ENCODE measurements around the gene RHOG. TPM values are rescaled to one million over a fixed set of nuclear protein-coding genes. Genes with fewer than 3 reads are reported as not detected.

The RHOG gene
- total RNA-seq, 1 experiment from 2014 or later: 33.6 TPM

DNA sequence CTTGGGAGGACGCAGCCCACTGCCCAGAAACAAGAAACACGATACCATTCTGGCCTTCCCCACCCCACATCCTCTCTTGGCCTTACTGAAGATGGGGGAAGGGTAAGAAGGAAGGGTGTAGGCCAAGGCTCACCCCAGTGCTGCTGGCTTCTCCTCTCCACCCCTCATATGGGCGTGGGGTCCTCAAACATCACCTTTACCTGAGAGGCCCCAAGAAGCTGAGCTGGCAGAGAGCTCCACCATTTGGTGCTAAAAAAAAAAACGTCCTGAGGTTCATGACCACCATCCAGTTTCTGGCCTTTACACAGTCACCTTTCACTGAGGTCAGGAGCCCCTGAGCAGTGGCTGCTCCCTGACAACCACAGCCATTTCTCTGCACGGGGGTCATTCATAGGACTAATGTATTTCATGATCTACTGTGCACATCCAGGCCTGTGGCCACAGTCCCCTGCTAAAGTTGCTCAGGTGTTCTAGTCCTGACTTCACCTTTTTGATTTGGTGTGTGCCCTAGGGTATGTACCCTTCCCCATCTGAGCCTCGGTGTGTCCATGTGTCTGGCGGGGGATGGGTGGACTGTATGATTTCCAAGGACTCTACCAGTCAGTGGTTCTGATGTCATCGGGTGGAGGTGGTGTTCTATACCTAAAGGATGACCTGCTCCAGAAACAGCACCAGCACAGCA lies 15.1 kb downstream of the RHOG start:
- DNase-seq (ENCODE audit: low spot score): no peak
- Mint-ChIP-seq H3K27me3 (ENCODE audit: low read depth) (no peaks in the 10 kb centered on the region), H3K9me3 (no peaks in the 10 kb centered on the region), H3K4me1 (peaks cover 41% of the 10 kb centered on the region), H3K4me3 (no peak overlapping the region), H3K36me3 (peaks cover 35% of the 10 kb centered on the region), H3K27ac (no peak overlapping the region)
- CTCF ChIA-PET: interaction anchor here (0.6 to 3.3 kb wide), 18 partner anchors 8 to 247 kb away, joined by 3 to 71 read pairs (median 4); partner anchors contain the start of genes PGAP2, RHOG and STIM1
- POLR2A ChIA-PET: interaction anchor here (0.5 to 1.0 kb wide), 2 partner anchors 15 to 668 kb away, joined by 3 to 4 read pairs; no protein-coding TSS in a partner anchor
- ATAC-seq: no peak
- TF ChIP-seq OVOL2 (CRISPR knock-in tag; IDR thresholded peaks at IDR 0.05; ENCODE audit: borderline replicate concordance): no peak
- no peak for TF ChIP-seq GABPB1 (CRISPR knock-in tag; IDR thresholded peaks at IDR 0.05)
- TF ChIP-seq RELA (CRISPR knock-in tag; IDR thresholded peaks at IDR 0.05; ENCODE audit: borderline replicate concordance): no peak
- TF ChIP-seq NFATC4 (CRISPR knock-in tag; IDR thresholded peaks at IDR 0.05): no peak
- TF ChIP-seq, protein P1, sequence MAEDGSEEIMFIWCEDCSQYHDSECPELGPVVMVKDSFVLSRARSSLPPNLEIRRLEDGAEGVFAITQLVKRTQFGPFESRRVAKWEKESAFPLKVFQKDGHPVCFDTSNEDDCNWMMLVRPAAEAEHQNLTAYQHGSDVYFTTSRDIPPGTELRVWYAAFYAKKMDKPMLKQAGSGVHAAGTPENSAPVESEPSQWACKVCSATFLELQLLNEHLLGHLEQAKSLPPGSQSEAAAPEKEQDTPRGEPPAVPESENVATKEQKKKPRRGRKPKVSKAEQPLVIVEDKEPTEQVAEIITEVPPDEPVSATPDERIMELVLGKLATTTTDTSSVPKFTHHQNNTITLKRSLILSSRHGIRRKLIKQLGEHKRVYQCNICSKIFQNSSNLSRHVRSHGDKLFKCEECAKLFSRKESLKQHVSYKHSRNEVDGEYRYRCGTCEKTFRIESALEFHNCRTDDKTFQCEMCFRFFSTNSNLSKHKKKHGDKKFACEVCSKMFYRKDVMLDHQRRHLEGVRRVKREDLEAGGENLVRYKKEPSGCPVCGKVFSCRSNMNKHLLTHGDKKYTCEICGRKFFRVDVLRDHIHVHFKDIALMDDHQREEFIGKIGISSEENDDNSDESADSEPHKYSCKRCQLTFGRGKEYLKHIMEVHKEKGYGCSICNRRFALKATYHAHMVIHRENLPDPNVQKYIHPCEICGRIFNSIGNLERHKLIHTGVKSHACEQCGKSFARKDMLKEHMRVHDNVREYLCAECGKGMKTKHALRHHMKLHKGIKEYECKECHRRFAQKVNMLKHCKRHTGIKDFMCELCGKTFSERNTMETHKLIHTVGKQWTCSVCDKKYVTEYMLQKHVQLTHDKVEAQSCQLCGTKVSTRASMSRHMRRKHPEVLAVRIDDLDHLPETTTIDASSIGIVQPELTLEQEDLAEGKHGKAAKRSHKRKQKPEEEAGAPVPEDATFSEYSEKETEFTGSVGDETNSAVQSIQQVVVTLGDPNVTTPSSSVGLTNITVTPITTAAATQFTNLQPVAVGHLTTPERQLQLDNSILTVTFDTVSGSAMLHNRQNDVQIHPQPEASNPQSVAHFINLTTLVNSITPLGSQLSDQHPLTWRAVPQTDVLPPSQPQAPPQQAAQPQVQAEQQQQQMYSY (CRISPR knock-in tag; IDR thresholded peaks at IDR 0.05): no peak

DNA sequence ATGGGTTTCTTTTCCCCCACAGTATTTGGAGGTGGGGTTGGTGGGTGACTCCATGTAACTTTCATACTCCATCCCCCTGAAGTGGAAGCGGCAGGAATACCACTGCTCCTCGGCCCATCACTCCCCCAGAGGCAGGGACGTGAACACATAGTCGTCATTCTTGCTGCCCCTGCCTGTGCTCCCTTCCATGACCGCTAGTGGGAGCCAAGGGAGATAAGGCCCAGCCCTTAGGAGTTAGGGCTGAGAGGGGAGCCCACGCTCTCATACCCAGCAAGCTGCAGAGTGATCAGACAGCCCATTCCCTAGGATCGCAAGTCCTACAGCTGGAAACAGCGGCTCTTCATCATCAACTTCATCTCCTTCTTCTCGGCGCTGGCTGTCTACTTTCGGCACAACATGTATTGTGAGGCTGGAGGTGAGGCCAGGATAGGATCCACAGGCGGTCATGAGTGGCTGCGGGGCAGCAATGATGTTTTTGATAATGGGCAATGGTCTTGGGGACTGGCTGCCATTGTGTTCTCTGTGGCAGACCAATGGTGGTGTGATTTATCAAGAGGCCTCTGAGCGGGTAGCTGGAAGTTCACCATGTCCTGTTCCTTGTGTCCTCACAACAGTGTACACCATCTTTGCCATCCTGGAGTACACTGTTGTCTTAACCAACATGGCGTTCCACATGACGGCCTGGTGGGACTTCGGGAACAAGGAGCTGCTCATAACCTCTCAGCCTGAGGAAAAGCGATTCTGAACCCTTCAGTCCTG lies 15.9 kb downstream of the RHOG start:
- peaks cover 41% of the 10 kb centered on the region for H3K4me1 Mint-ChIP-seq
- peaks cover 28% of the 10 kb centered on the region for H3K36me3 Mint-ChIP-seq
- DNase-seq (ENCODE audit: low spot score) (peak; percentile 94), ATAC-seq (peak; percentile 92)
- H3K4me3 Mint-ChIP-seq: no peak overlapping the region
- H3K27me3 Mint-ChIP-seq (ENCODE audit: low read depth): no peaks in the 10 kb centered on the region
- ChIA-PET POLR2A (interaction anchor here (0.5 to 1.0 kb wide), 2 partner anchors 14 to 669 kb away, joined by 3 to 4 read pairs; no protein-coding TSS in a partner anchor), CTCF (interaction anchor here (0.6 to 3.3 kb wide), 17 partner anchors 8 to 248 kb away, joined by 3 to 71 read pairs (median 4); partner anchors contain the start of genes PGAP2, RHOG and STIM1)
- H3K9me3 Mint-ChIP-seq: no peaks in the 10 kb centered on the region
- H3K27ac Mint-ChIP-seq: peak overlapping the region; percentile 26
- TF ChIP-seq NFE2L1 (CRISPR knock-in tag; IDR thresholded peaks at IDR 0.05): no peak
- no peak for TF ChIP-seq SMAD3 (CRISPR knock-in tag; IDR thresholded peaks at IDR 0.05; ENCODE audit: borderline replicate concordance)
- peak; percentile 31; the same call in 1 of the 2 replicates for TF ChIP-seq EMX1 (CRISPR knock-in tag; IDR thresholded peaks at IDR 0.05)
- TF ChIP-seq, protein P2, sequence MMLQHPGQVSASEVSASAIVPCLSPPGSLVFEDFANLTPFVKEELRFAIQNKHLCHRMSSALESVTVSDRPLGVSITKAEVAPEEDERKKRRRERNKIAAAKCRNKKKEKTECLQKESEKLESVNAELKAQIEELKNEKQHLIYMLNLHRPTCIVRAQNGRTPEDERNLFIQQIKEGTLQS (CRISPR knock-in tag; conservative IDR thresholded peaks at IDR 0.05): no peak
- 0 out of 2 replicates have a peak, but pooled peaks have one; percentile 35 for TF ChIP-seq ZNF317 (CRISPR knock-in tag; IDR thresholded peaks at IDR 0.05; ENCODE audit: borderline replicate concordance, low read depth)
- TF ChIP-seq, protein P3, sequence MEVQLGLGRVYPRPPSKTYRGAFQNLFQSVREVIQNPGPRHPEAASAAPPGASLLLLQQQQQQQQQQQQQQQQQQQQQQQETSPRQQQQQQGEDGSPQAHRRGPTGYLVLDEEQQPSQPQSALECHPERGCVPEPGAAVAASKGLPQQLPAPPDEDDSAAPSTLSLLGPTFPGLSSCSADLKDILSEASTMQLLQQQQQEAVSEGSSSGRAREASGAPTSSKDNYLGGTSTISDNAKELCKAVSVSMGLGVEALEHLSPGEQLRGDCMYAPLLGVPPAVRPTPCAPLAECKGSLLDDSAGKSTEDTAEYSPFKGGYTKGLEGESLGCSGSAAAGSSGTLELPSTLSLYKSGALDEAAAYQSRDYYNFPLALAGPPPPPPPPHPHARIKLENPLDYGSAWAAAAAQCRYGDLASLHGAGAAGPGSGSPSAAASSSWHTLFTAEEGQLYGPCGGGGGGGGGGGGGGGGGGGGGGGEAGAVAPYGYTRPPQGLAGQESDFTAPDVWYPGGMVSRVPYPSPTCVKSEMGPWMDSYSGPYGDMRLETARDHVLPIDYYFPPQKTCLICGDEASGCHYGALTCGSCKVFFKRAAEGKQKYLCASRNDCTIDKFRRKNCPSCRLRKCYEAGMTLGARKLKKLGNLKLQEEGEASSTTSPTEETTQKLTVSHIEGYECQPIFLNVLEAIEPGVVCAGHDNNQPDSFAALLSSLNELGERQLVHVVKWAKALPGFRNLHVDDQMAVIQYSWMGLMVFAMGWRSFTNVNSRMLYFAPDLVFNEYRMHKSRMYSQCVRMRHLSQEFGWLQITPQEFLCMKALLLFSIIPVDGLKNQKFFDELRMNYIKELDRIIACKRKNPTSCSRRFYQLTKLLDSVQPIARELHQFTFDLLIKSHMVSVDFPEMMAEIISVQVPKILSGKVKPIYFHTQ (CRISPR knock-in tag; IDR thresholded peaks at IDR 0.05): 0 out of 2 replicates have a peak, but pooled peaks have one; percentile 65
- no peak for TF ChIP-seq KAT7 (CRISPR knock-in tag; IDR thresholded peaks at IDR 0.05; ENCODE audit: borderline replicate concordance)
- TF ChIP-seq CREM (CRISPR knock-in tag; IDR thresholded peaks at IDR 0.05): 0 out of 2 replicates have a peak, but pooled peaks have one; percentile 26
- TF ChIP-seq, protein P4, sequence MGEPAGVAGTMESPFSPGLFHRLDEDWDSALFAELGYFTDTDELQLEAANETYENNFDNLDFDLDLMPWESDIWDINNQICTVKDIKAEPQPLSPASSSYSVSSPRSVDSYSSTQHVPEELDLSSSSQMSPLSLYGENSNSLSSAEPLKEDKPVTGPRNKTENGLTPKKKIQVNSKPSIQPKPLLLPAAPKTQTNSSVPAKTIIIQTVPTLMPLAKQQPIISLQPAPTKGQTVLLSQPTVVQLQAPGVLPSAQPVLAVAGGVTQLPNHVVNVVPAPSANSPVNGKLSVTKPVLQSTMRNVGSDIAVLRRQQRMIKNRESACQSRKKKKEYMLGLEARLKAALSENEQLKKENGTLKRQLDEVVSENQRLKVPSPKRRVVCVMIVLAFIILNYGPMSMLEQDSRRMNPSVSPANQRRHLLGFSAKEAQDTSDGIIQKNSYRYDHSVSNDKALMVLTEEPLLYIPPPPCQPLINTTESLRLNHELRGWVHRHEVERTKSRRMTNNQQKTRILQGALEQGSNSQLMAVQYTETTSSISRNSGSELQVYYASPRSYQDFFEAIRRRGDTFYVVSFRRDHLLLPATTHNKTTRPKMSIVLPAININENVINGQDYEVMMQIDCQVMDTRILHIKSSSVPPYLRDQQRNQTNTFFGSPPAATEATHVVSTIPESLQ (CRISPR knock-in tag; IDR thresholded peaks at IDR 0.05): no peak
- TF ChIP-seq TEAD1 (CRISPR knock-in tag; IDR thresholded peaks at IDR 0.05): peak; percentile 64; the same call in 1 of the 2 replicates
- TF ChIP-seq ETV6 (CRISPR knock-in tag; IDR thresholded peaks at IDR 0.05): peak; percentile 65; the same call in 1 of the 2 replicates
- TF ChIP-seq, protein P5, sequence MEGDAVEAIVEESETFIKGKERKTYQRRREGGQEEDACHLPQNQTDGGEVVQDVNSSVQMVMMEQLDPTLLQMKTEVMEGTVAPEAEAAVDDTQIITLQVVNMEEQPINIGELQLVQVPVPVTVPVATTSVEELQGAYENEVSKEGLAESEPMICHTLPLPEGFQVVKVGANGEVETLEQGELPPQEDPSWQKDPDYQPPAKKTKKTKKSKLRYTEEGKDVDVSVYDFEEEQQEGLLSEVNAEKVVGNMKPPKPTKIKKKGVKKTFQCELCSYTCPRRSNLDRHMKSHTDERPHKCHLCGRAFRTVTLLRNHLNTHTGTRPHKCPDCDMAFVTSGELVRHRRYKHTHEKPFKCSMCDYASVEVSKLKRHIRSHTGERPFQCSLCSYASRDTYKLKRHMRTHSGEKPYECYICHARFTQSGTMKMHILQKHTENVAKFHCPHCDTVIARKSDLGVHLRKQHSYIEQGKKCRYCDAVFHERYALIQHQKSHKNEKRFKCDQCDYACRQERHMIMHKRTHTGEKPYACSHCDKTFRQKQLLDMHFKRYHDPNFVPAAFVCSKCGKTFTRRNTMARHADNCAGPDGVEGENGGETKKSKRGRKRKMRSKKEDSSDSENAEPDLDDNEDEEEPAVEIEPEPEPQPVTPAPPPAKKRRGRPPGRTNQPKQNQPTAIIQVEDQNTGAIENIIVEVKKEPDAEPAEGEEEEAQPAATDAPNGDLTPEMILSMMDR (IDR thresholded peaks at IDR 0.05): peak; percentile 87
- TF ChIP-seq, protein P6, sequence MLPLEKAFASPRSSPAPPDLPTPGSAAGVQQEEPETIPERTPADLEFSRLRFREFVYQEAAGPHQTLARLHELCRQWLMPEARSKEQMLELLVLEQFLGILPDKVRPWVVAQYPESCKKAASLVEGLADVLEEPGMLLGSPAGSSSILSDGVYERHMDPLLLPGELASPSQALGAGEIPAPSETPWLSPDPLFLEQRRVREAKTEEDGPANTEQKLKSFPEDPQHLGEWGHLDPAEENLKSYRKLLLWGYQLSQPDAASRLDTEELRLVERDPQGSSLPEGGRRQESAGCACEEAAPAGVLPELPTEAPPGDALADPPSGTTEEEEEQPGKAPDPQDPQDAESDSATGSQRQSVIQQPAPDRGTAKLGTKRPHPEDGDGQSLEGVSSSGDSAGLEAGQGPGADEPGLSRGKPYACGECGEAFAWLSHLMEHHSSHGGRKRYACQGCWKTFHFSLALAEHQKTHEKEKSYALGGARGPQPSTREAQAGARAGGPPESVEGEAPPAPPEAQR (CRISPR knock-in tag; IDR thresholded peaks at IDR 0.05): no peak
- 0 out of 2 replicates have a peak, but pooled peaks have one; percentile 40 for TF ChIP-seq ZNF232 (CRISPR knock-in tag; IDR thresholded peaks at IDR 0.05)
- TF ChIP-seq, protein P7, sequence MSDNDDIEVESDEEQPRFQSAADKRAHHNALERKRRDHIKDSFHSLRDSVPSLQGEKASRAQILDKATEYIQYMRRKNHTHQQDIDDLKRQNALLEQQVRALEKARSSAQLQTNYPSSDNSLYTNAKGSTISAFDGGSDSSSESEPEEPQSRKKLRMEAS (CRISPR knock-in tag; IDR thresholded peaks at IDR 0.05): 0 out of 2 replicates have a peak, but pooled peaks have one; percentile 54
